Measurements from ENCODE around the gene ALDH2. TPM values are rescaled to one million over a fixed set of nuclear protein-coding genes. Genes with fewer than 3 reads are reported as not detected.
"Not testable (repeated sequence)": the region's sequence is repeated elsewhere in the genome, so short reads cannot be mapped to it uniquely, and the experiment has no call there.

Gene ALDH2
- 15.4 TPM for total RNA-seq

- DNase-seq = peak; percentile 75
These were observed at the start of gene ALDH2 for GRCh38 chr12:111766608-111767361. Gene ALDH2, plus strand, starts transcription at chr12:111766933. Its CDS starts 50 bp downstream, at chr12:111766983.

GRCh38 chr12:111719316-111719715, 47.4 kb upstream of the ALDH2 start:
- not testable (repeated sequence) for DNase-seq

- no peak for DNase-seq
These were observed 46.3 kb upstream of the ALDH2 start for GRCh38 chr12:111720457-111720856.

- DNase-seq = not testable (repeated sequence)
These were observed 42.9 kb upstream of the ALDH2 start for GRCh38 chr12:111723646-111724360.

- no peak for DNase-seq
These were observed 37.9 kb upstream of the ALDH2 start for GRCh38 chr12:111728795-111729194.

- no peak for DNase-seq
These were observed 36.3 kb upstream of the ALDH2 start for GRCh38 chr12:111730420-111730819.

GRCh38 chr12:111732786-111733185, 33.9 kb upstream of the ALDH2 start:
- no peak for DNase-seq

- DNase-seq = no peak
These were observed 33.3 kb upstream of the ALDH2 start for GRCh38 chr12:111733340-111733915.

- not testable (repeated sequence) for DNase-seq
These were observed 27.2 kb upstream of the ALDH2 start for GRCh38 chr12:111739524-111739923.

GRCh38 chr12:111741235-111741812, 25.4 kb upstream of the ALDH2 start:
- no peak for DNase-seq

- DNase-seq = no peak
These were observed 21.5 kb upstream of the ALDH2 start for GRCh38 chr12:111745211-111745610.

GRCh38 chr12:111747333-111747732, 19.4 kb upstream of the ALDH2 start:
- no peak for DNase-seq

- no peak for DNase-seq
These were observed 18.5 kb upstream of the ALDH2 start for GRCh38 chr12:111748151-111748672.

- DNase-seq = no peak
These were observed 17.9 kb upstream of the ALDH2 start for GRCh38 chr12:111748867-111749266.

GRCh38 chr12:111749391-111749790, 17.3 kb upstream of the ALDH2 start:
- no peak for DNase-seq

- DNase-seq = no peak
These were observed 13.4 kb upstream of the ALDH2 start for GRCh38 chr12:111753144-111753881.

GRCh38 chr12:111754671-111755070, 12.1 kb upstream of the ALDH2 start:
- no peak for DNase-seq

GRCh38 chr12:111756196-111756595, 10.5 kb upstream of the ALDH2 start:
- no peak for DNase-seq

- DNase-seq = no peak
These were observed 10.1 kb upstream of the ALDH2 start for GRCh38 chr12:111756681-111757080.

GRCh38 chr12:111757361-111758119, 9.2 kb upstream of the ALDH2 start:
- DNase-seq = peak; percentile 29

- no peak for DNase-seq
These were observed 8.6 kb upstream of the ALDH2 start for GRCh38 chr12:111758120-111758561.

All from occipital lobe (tissue), 2 donors.